T1000 (cell line): ENCODE results near the gene DRAM1.
A peak's percentile ranks its signal among the peaks of the same experiment; 100 is the strongest.
"Not testable (repeated sequence)": the region's sequence is repeated elsewhere in the genome, so short reads cannot be mapped to it uniquely, and the experiment has no call there.

ENCODE experiments used
- DNase-seq: peaks from one replicate; lab custom pipeline; 2025; ENCODE audit warnings: mixed read lengths; lab: John Stamatoyannopoulos, UW

Gene DRAM1

GRCh38 chr12:101876861-101877805 lies at the start of gene DRAM1:
TSS of gene DRAM1 (plus strand) at chr12:101877580. CDS start at chr12:101877790, 210 bp downstream.
- DNase-seq, result peak; percentile 77

- DNase-seq, result no peak
These were observed 48.8 kb upstream of the DRAM1 start for GRCh38 chr12:101828463-101829196.

GRCh38 chr12:101829639-101830366 lies 47.6 kb upstream of the DRAM1 start:
- DNase-seq, result no peak

GRCh38 chr12:101830367-101831325 lies 46.7 kb upstream of the DRAM1 start, which contains the start of gene GNPTAB:
TSS of gene GNPTAB (minus strand) at chr12:101830959. CDS start at chr12:101830675, 284 bp downstream.
- peak; percentile 89 for DNase-seq

- DNase-seq, result no peak
These were observed 45.4 kb upstream of the DRAM1 start for GRCh38 chr12:101832030-101832429.

- DNase-seq, result no peak
These were observed 38.6 kb upstream of the DRAM1 start for GRCh38 chr12:101838628-101839323.

GRCh38 chr12:101839324-101840283 lies 37.8 kb upstream of the DRAM1 start:
- DNase-seq, result no peak

- DNase-seq, result no peak
These were observed 36.3 kb upstream of the DRAM1 start for GRCh38 chr12:101841069-101841468.

GRCh38 chr12:101845137-101845711 lies 32.2 kb upstream of the DRAM1 start:
- DNase-seq, result no peak

- no peak for DNase-seq
These were observed 30.1 kb upstream of the DRAM1 start for GRCh38 chr12:101847325-101847724.

- no peak for DNase-seq
These were observed 27.2 kb upstream of the DRAM1 start for GRCh38 chr12:101850199-101850598.

GRCh38 chr12:101852998-101853397 lies 24.4 kb upstream of the DRAM1 start:
- no peak for DNase-seq

- no peak for DNase-seq
These were observed 22.6 kb upstream of the DRAM1 start for GRCh38 chr12:101854747-101855146.

GRCh38 chr12:101855364-101855884 lies 22.0 kb upstream of the DRAM1 start:
- DNase-seq, result no peak

- DNase-seq, result no peak
These were observed 21.4 kb upstream of the DRAM1 start for GRCh38 chr12:101855976-101856375.

GRCh38 chr12:101856614-101857013 lies 20.8 kb upstream of the DRAM1 start:
- DNase-seq, result not testable (repeated sequence)

GRCh38 chr12:101857043-101857558 lies 20.3 kb upstream of the DRAM1 start:
- no peak for DNase-seq

GRCh38 chr12:101858361-101858760 lies 19.0 kb upstream of the DRAM1 start:
- DNase-seq, result no peak
